ENCODE data around the gene MESP1. TPM values are rescaled to one million over a fixed set of nuclear protein-coding genes. Genes with fewer than 3 reads are reported as not detected.

The MESP1 gene
- polyA plus RNA-seq, 1 donor from 2014 or later, result 4.8 TPM

DNA sequence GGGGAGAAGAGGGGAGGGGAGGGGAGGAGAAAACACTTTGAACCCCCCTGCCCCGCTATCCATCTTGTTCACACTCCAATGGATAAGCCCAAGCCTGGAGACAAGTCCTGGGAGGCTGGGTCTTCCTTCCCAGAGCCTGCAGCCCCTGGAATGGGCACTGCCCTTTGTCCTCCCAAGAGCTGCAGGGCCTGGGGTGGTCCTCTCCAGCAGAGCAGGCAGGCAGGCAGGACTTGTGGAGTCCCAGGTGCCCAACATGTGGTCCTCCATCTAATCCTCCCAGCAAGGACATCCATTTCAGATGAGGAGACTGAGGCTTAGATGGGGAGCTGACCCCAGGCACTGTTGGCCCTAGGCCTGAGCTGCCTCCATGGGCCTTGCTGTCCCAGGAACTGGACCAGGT, 14.6 kb upstream of the MESP1 start:
- Histone ChIP-seq H4K20me1 (ENCODE audit: insufficient read depth) (no peaks in the 10 kb centered on the region), H3K27me3 (ENCODE audit: insufficient read depth, low read depth, low read length) (no peaks in the 10 kb centered on the region), H3K4me3 (ENCODE audit: low read length) (no peak overlapping the region), H3K36me3 (ENCODE audit: insufficient read depth, low read length) (no peaks in the 10 kb centered on the region), H2AFZ (ENCODE audit: low read depth, low read length) (no peak overlapping the region), H3K9me3 (ENCODE audit: low read length) (no peaks in the 10 kb centered on the region), H3K9ac (ENCODE audit: low read length) (no peak overlapping the region), H3K27ac (ENCODE audit: low read length) (no peak overlapping the region), H3F3A (ENCODE audit: insufficient read depth, low read length, poor library complexity, severe bottlenecking) (no peaks in the 10 kb centered on the region), H3K9me2 (ENCODE audit: insufficient read depth, low read length) (no peaks in the 10 kb centered on the region), H3K4me2 (ENCODE audit: low read length) (no peak overlapping the region), H3K79me2 (replicated peaks; ENCODE audit: insufficient read depth, low read length) (no peaks in the 10 kb centered on the region)
- TF ChIP-seq REST (IDR thresholded peaks at IDR 0.05; ENCODE audit: borderline replicate concordance), result no peak
- no peak for TF ChIP-seq SMC3 (conservative IDR thresholded peaks at IDR 0.05; ENCODE audit: poor library complexity)
- TF ChIP-seq MXI1 (conservative IDR thresholded peaks at IDR 0.05; ENCODE audit: poor library complexity, severe bottlenecking), result no peak
- TF ChIP-seq RAD21 (conservative IDR thresholded peaks at IDR 0.05), result no peak
- TF ChIP-seq TAF1 (IDR thresholded peaks at IDR 0.05; ENCODE audit: low read depth), result no peak
- TF ChIP-seq EP300 (conservative IDR thresholded peaks at IDR 0.05; ENCODE audit: poor library complexity, severe bottlenecking), result no peak
- no peak for TF ChIP-seq POLR2AphosphoS5 (IDR thresholded peaks at IDR 0.05)
- no peak for TF ChIP-seq CTCF (IDR thresholded peaks at IDR 0.05; ENCODE audit: poor library complexity, severe bottlenecking)
- TF ChIP-seq EZH2 (IDR thresholded peaks at IDR 0.05; ENCODE audit: borderline replicate concordance, insufficient read depth, low read length, poor library complexity, severe bottlenecking), result no peak

GRCh38 chr15:89761929-89762328, 10.9 kb upstream of the MESP1 start:
- no peaks in the 10 kb centered on the region for H3K9me3 ChIP-seq (ENCODE audit: low read length)
- no peak overlapping the region for H3K9ac ChIP-seq (ENCODE audit: low read length)
- H3K27me3 ChIP-seq (ENCODE audit: insufficient read depth, low read depth, low read length), result no peaks in the 10 kb centered on the region
- no peak overlapping the region for H3K4me2 ChIP-seq (ENCODE audit: low read length)
- H3K9me2 ChIP-seq (ENCODE audit: insufficient read depth, low read length), result no peaks in the 10 kb centered on the region
- H3K79me2 ChIP-seq (replicated peaks; ENCODE audit: insufficient read depth, low read length), result no peaks in the 10 kb centered on the region
- H3K4me3 ChIP-seq (ENCODE audit: low read length), result no peak overlapping the region
- H3K27ac ChIP-seq (ENCODE audit: low read length), result no peak overlapping the region
- H4K20me1 ChIP-seq (ENCODE audit: insufficient read depth), result no peaks in the 10 kb centered on the region
- TF ChIP-seq EZH2 (IDR thresholded peaks at IDR 0.05; ENCODE audit: borderline replicate concordance, insufficient read depth, low read length, poor library complexity, severe bottlenecking), result no peak
- TF ChIP-seq REST (IDR thresholded peaks at IDR 0.05; ENCODE audit: borderline replicate concordance), result no peak
- no peak for TF ChIP-seq EP300 (conservative IDR thresholded peaks at IDR 0.05; ENCODE audit: poor library complexity, severe bottlenecking)
- TF ChIP-seq POLR2AphosphoS5 (IDR thresholded peaks at IDR 0.05), result no peak
- TF ChIP-seq CTCF (IDR thresholded peaks at IDR 0.05; ENCODE audit: poor library complexity, severe bottlenecking), result no peak
- TF ChIP-seq RAD21 (conservative IDR thresholded peaks at IDR 0.05), result no peak
- no peak for TF ChIP-seq SMC3 (conservative IDR thresholded peaks at IDR 0.05; ENCODE audit: poor library complexity)
- no peak for TF ChIP-seq MXI1 (conservative IDR thresholded peaks at IDR 0.05; ENCODE audit: poor library complexity, severe bottlenecking)
- TF ChIP-seq TAF1 (IDR thresholded peaks at IDR 0.05; ENCODE audit: low read depth), result no peak
- H2AFZ ChIP-seq (ENCODE audit: low read depth, low read length), result no peak overlapping the region
- no peaks in the 10 kb centered on the region for H3F3A ChIP-seq (ENCODE audit: insufficient read depth, low read length, poor library complexity, severe bottlenecking)
- H3K36me3 ChIP-seq (ENCODE audit: insufficient read depth, low read length), result no peaks in the 10 kb centered on the region

Measured in neural cell (in vitro differentiated cells).